ENCODE data around the gene KIFC3.
"Not testable (repeated sequence)": the region's sequence is repeated elsewhere in the genome, so short reads cannot be mapped to it uniquely, and the experiment has no call there.

Gene KIFC3

GRCh38 chr16:57753448-57754353 is 48.6 kb downstream of the KIFC3 start:
- DNase-seq (ENCODE audit: low read depth in 2 of 2): no peak

GRCh38 chr16:57752581-57753447 is 49.5 kb downstream of the KIFC3 start:
- DNase-seq (ENCODE audit: low read depth in 2 of 2): no peak

- DNase-seq (ENCODE audit: low read depth in 2 of 2): no peak
Measured at GRCh38 chr16:57752203-57752580, 50.1 kb downstream of the KIFC3 start.

GRCh38 chr16:57751539-57752202 is 50.6 kb downstream of the KIFC3 start:
- no peak for DNase-seq (ENCODE audit: low read depth in 2 of 2)

- DNase-seq (ENCODE audit: low read depth in 2 of 2): no peak
Measured at GRCh38 chr16:57750796-57751538, 51.3 kb downstream of the KIFC3 start.

GRCh38 chr16:57749856-57750452 is 52.3 kb downstream of the KIFC3 start:
- no peak for DNase-seq (ENCODE audit: low read depth in 2 of 2)

- no peak for DNase-seq (ENCODE audit: low read depth in 2 of 2)
Measured at GRCh38 chr16:57749101-57749692, 53.1 kb downstream of the KIFC3 start.

- no peak for DNase-seq (ENCODE audit: low read depth in 2 of 2)
Measured at GRCh38 chr16:57748596-57748995, 53.7 kb downstream of the KIFC3 start.

GRCh38 chr16:57747996-57748395 is 54.3 kb downstream of the KIFC3 start:
- DNase-seq (ENCODE audit: low read depth in 2 of 2): no peak

- no peak for DNase-seq (ENCODE audit: low read depth in 2 of 2)
Measured at GRCh38 chr16:57747496-57747895, 54.8 kb downstream of the KIFC3 start.

- no peak for DNase-seq (ENCODE audit: low read depth in 2 of 2)
Measured at GRCh38 chr16:57747091-57747490, 55.2 kb downstream of the KIFC3 start.

- DNase-seq (ENCODE audit: low read depth in 2 of 2): not testable (repeated sequence)
Measured at GRCh38 chr16:57746316-57746715, 56.0 kb downstream of the KIFC3 start.

GRCh38 chr16:57745768-57746167 is 56.5 kb downstream of the KIFC3 start:
- no peak for DNase-seq (ENCODE audit: low read depth in 2 of 2)

GRCh38 chr16:57744642-57744903 is 57.7 kb downstream of the KIFC3 start:
- no peak for DNase-seq (ENCODE audit: low read depth in 2 of 2)

GRCh38 chr16:57743886-57744641 is 58.2 kb downstream of the KIFC3 start:
- DNase-seq (ENCODE audit: low read depth in 2 of 2): no peak

GRCh38 chr16:57743458-57743857 is 58.8 kb downstream of the KIFC3 start:
- DNase-seq (ENCODE audit: low read depth in 2 of 2): no peak

GRCh38 chr16:57742543-57742942 is 59.7 kb downstream of the KIFC3 start:
- DNase-seq (ENCODE audit: low read depth in 2 of 2): no peak

- no peak for DNase-seq (ENCODE audit: low read depth in 2 of 2)
Measured at GRCh38 chr16:57741660-57742191, 60.6 kb downstream of the KIFC3 start.

GRCh38 chr16:57740423-57741071 is 61.7 kb downstream of the KIFC3 start:
- DNase-seq (ENCODE audit: low read depth in 2 of 2): no peak
